T-helper 9 cell (primary cell): ENCODE data around the gene PTF1A.
"Not testable (repeated sequence)": the region's sequence is repeated elsewhere in the genome, so short reads cannot be mapped to it uniquely, and the experiment has no call there.

Experiments used
- DNase-seq: peaks from one replicate; pipeline ENCODE4 v3.0.0-alpha.2; 2020

PTF1A gene

DNA sequence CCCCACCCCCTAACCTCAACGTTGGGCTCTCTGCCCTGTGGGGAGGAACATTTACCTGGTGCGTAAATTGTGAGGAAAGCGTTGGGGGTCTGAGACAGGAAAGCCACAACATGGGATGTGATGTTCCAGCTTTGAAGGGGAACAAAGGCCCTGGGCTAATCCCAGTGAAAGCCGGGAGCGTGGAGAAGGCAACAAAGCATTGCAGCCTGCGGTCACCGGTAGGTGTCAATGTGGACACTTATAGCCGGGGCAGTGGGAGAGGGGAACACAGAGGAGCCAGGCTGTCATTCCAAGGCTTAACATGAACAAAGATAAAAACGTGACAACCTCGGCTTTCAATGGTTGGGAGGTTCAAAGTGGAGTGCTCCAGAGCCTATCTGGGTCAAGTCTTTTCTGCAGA lies 12.7 kb downstream of the PTF1A start:
- DNase-seq, result no peak

DNA sequence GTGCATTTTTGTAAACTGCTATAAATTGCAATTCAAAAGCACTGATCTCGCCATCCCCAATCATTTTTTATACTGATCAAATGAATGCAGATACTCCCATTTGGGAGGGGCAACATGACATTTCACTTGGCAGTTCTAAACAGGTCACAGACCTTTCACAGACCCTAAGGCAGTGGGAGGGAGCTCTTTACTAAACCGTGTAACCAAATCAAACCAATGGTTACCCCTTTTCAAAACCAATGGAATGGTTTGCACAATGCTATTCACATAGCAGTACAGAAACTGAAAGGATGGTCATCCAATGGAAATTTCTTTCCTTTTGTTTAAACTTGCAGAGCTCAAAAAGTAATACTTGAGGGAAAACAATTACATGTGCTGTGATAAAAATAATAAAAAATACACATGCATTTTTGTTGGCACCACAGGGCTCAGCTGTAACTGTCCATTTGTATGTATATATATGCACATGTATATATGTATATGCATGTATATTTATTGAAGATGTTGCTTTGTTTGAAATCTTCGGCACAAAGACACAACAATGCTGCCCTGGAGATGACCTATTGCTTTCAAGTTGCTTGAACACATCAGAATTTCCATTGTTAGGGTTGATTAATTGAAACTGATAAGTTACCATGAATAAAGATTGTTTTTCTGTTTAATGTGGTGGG lies 14.0 kb downstream of the PTF1A start:
- no peak for DNase-seq

- no peak for DNase-seq
Observed at GRCh38 chr10:23217471-23217870, 25.4 kb downstream of the PTF1A start.

DNA sequence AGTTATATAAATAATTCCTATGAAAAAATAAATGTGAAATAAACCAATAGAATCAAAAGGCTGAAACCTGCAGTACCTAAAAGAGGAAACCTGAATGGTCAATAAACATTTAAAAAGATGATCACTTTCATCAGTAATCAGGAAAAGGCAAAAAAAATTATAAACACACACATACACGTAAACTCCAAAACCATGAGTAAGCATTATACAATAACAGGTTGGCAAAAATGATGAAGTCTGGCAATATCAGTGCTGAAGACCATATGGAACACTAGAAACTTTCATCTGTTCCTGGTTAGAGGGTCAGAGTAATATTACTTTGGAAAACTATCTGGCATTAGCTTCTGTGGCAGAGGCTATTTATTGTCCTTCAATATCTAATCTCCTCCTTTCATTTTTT lies 38.5 kb downstream of the PTF1A start:
- DNase-seq, result no peak

- DNase-seq, result no peak
Observed at GRCh38 chr10:23238015-23238414, 45.9 kb downstream of the PTF1A start.

GRCh38 chr10:23241779-23242178 lies 49.7 kb downstream of the PTF1A start:
- DNase-seq, result not testable (repeated sequence)
